ENCODE data around the gene BOLA2B.

DNA sequence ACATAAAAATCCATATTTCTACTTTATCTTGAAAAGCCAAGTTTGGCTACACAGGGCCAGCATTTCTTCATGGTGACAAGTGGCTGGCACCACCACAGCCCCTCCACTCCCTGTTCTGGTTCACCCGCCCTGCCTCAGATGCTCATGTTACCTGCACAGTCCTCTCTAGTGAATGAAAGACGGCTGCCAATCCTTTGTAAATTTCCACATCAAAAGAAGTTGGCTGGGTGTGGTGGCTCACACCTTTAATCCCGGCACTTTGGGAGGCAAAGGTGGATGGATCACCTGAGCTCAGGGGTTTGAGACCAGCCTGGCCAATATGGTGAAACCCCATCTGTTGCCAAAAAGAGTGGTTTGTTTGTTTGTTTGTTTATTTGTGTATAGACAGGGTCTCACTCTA, 29.9 kb downstream of the BOLA2B start:
- TF ChIP-seq, protein P1, sequence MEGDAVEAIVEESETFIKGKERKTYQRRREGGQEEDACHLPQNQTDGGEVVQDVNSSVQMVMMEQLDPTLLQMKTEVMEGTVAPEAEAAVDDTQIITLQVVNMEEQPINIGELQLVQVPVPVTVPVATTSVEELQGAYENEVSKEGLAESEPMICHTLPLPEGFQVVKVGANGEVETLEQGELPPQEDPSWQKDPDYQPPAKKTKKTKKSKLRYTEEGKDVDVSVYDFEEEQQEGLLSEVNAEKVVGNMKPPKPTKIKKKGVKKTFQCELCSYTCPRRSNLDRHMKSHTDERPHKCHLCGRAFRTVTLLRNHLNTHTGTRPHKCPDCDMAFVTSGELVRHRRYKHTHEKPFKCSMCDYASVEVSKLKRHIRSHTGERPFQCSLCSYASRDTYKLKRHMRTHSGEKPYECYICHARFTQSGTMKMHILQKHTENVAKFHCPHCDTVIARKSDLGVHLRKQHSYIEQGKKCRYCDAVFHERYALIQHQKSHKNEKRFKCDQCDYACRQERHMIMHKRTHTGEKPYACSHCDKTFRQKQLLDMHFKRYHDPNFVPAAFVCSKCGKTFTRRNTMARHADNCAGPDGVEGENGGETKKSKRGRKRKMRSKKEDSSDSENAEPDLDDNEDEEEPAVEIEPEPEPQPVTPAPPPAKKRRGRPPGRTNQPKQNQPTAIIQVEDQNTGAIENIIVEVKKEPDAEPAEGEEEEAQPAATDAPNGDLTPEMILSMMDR (conservative IDR thresholded peaks at IDR 0.05; ENCODE audit: low read depth in 2 of 2): no peak
- TF ChIP-seq EZH2phosphoT487 (IDR thresholded peaks at IDR 0.05; ENCODE audit: unreplicated experiment) (no peak), EZH2 (IDR thresholded peaks at IDR 0.05; ENCODE audit: low read depth, unreplicated experiment) (no peak), POLR2AphosphoS5 (IDR thresholded peaks at IDR 0.05; ENCODE audit: low read depth) (no peak), ETS1 (IDR thresholded peaks at IDR 0.05) (no peak), CREB1 (CRISPR knock-in tag; IDR thresholded peaks at IDR 0.05; ENCODE audit: low read depth) (no peak), ZNF114 (CRISPR knock-in tag; IDR thresholded peaks at IDR 0.05) (no peak), NANOG (IDR thresholded peaks at IDR 0.05; ENCODE audit: borderline replicate concordance) (no peak)
- TF ChIP-seq, protein P2, sequence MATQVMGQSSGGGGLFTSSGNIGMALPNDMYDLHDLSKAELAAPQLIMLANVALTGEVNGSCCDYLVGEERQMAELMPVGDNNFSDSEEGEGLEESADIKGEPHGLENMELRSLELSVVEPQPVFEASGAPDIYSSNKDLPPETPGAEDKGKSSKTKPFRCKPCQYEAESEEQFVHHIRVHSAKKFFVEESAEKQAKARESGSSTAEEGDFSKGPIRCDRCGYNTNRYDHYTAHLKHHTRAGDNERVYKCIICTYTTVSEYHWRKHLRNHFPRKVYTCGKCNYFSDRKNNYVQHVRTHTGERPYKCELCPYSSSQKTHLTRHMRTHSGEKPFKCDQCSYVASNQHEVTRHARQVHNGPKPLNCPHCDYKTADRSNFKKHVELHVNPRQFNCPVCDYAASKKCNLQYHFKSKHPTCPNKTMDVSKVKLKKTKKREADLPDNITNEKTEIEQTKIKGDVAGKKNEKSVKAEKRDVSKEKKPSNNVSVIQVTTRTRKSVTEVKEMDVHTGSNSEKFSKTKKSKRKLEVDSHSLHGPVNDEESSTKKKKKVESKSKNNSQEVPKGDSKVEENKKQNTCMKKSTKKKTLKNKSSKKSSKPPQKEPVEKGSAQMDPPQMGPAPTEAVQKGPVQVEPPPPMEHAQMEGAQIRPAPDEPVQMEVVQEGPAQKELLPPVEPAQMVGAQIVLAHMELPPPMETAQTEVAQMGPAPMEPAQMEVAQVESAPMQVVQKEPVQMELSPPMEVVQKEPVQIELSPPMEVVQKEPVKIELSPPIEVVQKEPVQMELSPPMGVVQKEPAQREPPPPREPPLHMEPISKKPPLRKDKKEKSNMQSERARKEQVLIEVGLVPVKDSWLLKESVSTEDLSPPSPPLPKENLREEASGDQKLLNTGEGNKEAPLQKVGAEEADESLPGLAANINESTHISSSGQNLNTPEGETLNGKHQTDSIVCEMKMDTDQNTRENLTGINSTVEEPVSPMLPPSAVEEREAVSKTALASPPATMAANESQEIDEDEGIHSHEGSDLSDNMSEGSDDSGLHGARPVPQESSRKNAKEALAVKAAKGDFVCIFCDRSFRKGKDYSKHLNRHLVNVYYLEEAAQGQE (IDR thresholded peaks at IDR 0.05; ENCODE audit: unreplicated experiment): no peak

Data from GM23338 (cell line).